IMR-90 (cell line): ENCODE results near the gene FAM78B. TPM values are rescaled to one million over a fixed set of nuclear protein-coding genes. Genes with fewer than 3 reads are reported as not detected.

Experiments used
- ATAC-seq: fragments of 200-7000 bp; cut with Tn5 transposase; 2 replicates; pipeline ENCODE4 v1.9.1; 2020; ENCODE audit warnings: low read depth, mild to moderate bottlenecking, moderate library complexity
- BruUV-seq: library from RNA; stranded (reverse); fragments of 400-500 nt; replicated peaks from 2 replicates; lab custom pipeline; 2021; lab: Mats Ljungman, UMichigan
- CTCF ChIA-PET: fragments of 300-600 bp; formaldehyde crosslinking; extraction: SDS; loops from one replicate; lab custom pipeline; 2021; ENCODE audit warnings: antibody characterized with exemption; lab: Yijun Ruan, JAX
- POLR2A ChIA-PET: fragments of 300-600 bp; sonication (Branson Sonifier 250); formaldehyde crosslinking; loops from one replicate; lab custom pipeline; 2022; ENCODE audit warnings: antibody characterized with exemption; ENCODE audit not compliant: unreplicated experiment; lab: Charles Lee
- DNase-seq: peaks from one replicate; pipeline ENCODE4 v3.0.0; 2013
- H2AFZ ChIP-seq: replicated peaks from 2 replicates; pipeline ENCODE3; 2013; ENCODE audit warnings: low read length, mild to moderate bottlenecking; ENCODE audit not compliant: poor library complexity
- H2AK5ac ChIP-seq: 2 replicates; pipeline ENCODE4 v1.6.1; 2013; ENCODE audit warnings: low read depth, low read length, inconsistent platforms
- H2AK9ac ChIP-seq: replicated peaks from 2 replicates; pipeline ENCODE3; 2013; ENCODE audit warnings: mild to moderate bottlenecking, low read depth, low read length, moderate library complexity; ENCODE audit not compliant: poor library complexity
- H2BK120ac ChIP-seq: 2 replicates; pipeline ENCODE4 v1.6.1; 2013; ENCODE audit warnings: low read depth, low read length, inconsistent platforms
- H2BK15ac ChIP-seq: 3 replicates; pipeline ENCODE4 v1.6.1; 2013; ENCODE audit warnings: low read depth, low read length, inconsistent platforms
- H2BK20ac ChIP-seq: 2 replicates; pipeline ENCODE4 v1.6.1; 2013; ENCODE audit warnings: low read depth, mild to moderate bottlenecking, inconsistent platforms, low read length, moderate library complexity
- H2BK5ac ChIP-seq: 2 replicates; pipeline ENCODE4 v1.6.1; 2013; ENCODE audit warnings: mild to moderate bottlenecking, low read depth, low read length, inconsistent platforms; ENCODE audit not compliant: poor library complexity, severe bottlenecking
- H3K14ac ChIP-seq: replicated peaks from 2 replicates; pipeline ENCODE4 v1.6.1; 2013; ENCODE audit warnings: low read depth, low read length, inconsistent platforms
- H3K18ac ChIP-seq: 2 replicates; pipeline ENCODE4 v1.6.1; 2013; ENCODE audit warnings: low read depth, low read length, control low read depth
- H3K23ac ChIP-seq: 2 replicates; pipeline ENCODE4 v1.6.1; 2013; ENCODE audit warnings: low read depth, low read length, inconsistent platforms
- H3K27ac ChIP-seq: 2 replicates; pipeline ENCODE4 v1.5.1; 2013; ENCODE audit warnings: mild to moderate bottlenecking, control low read depth, low read length; ENCODE audit not compliant: insufficient read depth
- H3K27me3 ChIP-seq: 2 replicates; pipeline ENCODE4 v1.6.1; 2013; ENCODE audit warnings: low read length; ENCODE audit not compliant: control insufficient read depth, insufficient read depth
- H3K36me3 ChIP-seq: 2 replicates; pipeline ENCODE4 v1.6.1; 2013; ENCODE audit warnings: low read length, mixed read lengths; ENCODE audit not compliant: control insufficient read depth, insufficient read depth
- H3K4ac ChIP-seq: 2 replicates; pipeline ENCODE4 v1.6.1; 2013; ENCODE audit warnings: low read depth, low read length, inconsistent platforms
- H3K4me1 ChIP-seq: 2 replicates; pipeline ENCODE4 v1.6.1; 2013; ENCODE audit warnings: low read length, mixed read lengths; ENCODE audit not compliant: control insufficient read depth, insufficient read depth
- H3K4me2 ChIP-seq: 2 replicates; pipeline ENCODE4 v1.6.1; 2013; ENCODE audit warnings: low read depth, mild to moderate bottlenecking, control low read depth, low read length, moderate library complexity
- H3K4me3 ChIP-seq: 2 replicates; pipeline ENCODE4 v1.5.1; 2013; ENCODE audit warnings: low read depth, mild to moderate bottlenecking, control low read depth, low read length, moderate library complexity; ENCODE audit not compliant: insufficient read depth
- H3K56ac ChIP-seq: 2 replicates; pipeline ENCODE4 v1.6.1; 2013; ENCODE audit warnings: low read length, inconsistent platforms; ENCODE audit not compliant: insufficient read depth; ENCODE audit errors: extremely low read depth
- H3K79me1 ChIP-seq, 2 experiments: 2 replicates each; pipeline ENCODE4 v1.6.1; 2013; ENCODE audit warnings: low read length in 2 of 2, inconsistent platforms in 1 of 2, low read depth in 1 of 2
- H3K9ac ChIP-seq: 2 replicates; pipeline ENCODE4 v1.6.1; 2013; ENCODE audit warnings: low read depth, low read length, control low read depth
- H3K9me1 ChIP-seq: 2 replicates; pipeline ENCODE4 v1.6.1; 2013; ENCODE audit warnings: low read length, inconsistent platforms; ENCODE audit not compliant: insufficient read depth
- H3K9me3 ChIP-seq: 2 replicates; pipeline ENCODE4 v1.6.1; 2013; ENCODE audit warnings: low read length; ENCODE audit not compliant: control insufficient read depth, insufficient read depth
- H4K20me1 ChIP-seq: 2 replicates; pipeline ENCODE4 v1.6.1; 2013; ENCODE audit warnings: low read length, inconsistent platforms; ENCODE audit not compliant: insufficient read depth
- H4K5ac ChIP-seq: 2 replicates; pipeline ENCODE4 v1.6.1; 2013; ENCODE audit warnings: mild to moderate bottlenecking, low read depth, low read length, control low read depth
- H4K8ac ChIP-seq, 2 experiments: 2 replicates each; pipeline ENCODE4 v1.6.1; 2013; ENCODE audit warnings: low read depth in 2 of 2, low read length in 2 of 2, control low read depth in 1 of 2, inconsistent platforms in 1 of 2
- H4K91ac ChIP-seq: 2 replicates; pipeline ENCODE4 v1.6.1; 2013; ENCODE audit warnings: low read depth, low read length, inconsistent platforms; ENCODE audit not compliant: insufficient read depth
- BHLHE40 ChIP-seq: fragments of 150-350 bp; IDR thresholded peaks from 2 replicates; pipeline ENCODE4 v1.6.1; 2016; ENCODE audit warnings: mild to moderate bottlenecking, low read depth, low read length
- CTCF ChIP-seq: conservative IDR thresholded peaks from 2 replicates; pipeline ENCODE4 v1.5.1; 2012; ENCODE audit warnings: mild to moderate bottlenecking, low read depth, low read length, improper control_type of control experiment
- FOS ChIP-seq: fragments of 150-350 bp; IDR thresholded peaks from 2 replicates; pipeline ENCODE4 v1.6.1; 2016; ENCODE audit warnings: low read depth, low read length
- MAFK ChIP-seq: IDR thresholded peaks from 2 replicates; pipeline ENCODE4 v1.6.1; 2012; ENCODE audit warnings: low read depth, low read length, improper control_type of control experiment
- MAZ ChIP-seq: IDR thresholded peaks from 2 replicates; pipeline ENCODE4 v1.6.1; 2012; ENCODE audit warnings: low read depth, mild to moderate bottlenecking, low read length, improper control_type of control experiment, moderate library complexity, borderline replicate concordance
- RCOR1 ChIP-seq: IDR thresholded peaks from 2 replicates; pipeline ENCODE4 v1.6.1; 2012; ENCODE audit warnings: mild to moderate bottlenecking, low read length, improper control_type of control experiment; ENCODE audit not compliant: insufficient replicate concordance
- RFX5 ChIP-seq: IDR thresholded peaks from 2 replicates; pipeline ENCODE4 v1.8.0; 2012; ENCODE audit warnings: low read depth, mild to moderate bottlenecking, low read length, moderate library complexity
- SMC3 ChIP-seq: fragments of 150-350 bp; IDR thresholded peaks from 2 replicates; pipeline ENCODE4 v1.6.1; 2016; ENCODE audit warnings: low read depth, mild to moderate bottlenecking, antibody characterized with exemption, low read length, moderate library complexity
- USF2 ChIP-seq: fragments of 150-350 bp; IDR thresholded peaks from 2 replicates; pipeline ENCODE4 v1.6.1; 2017; ENCODE audit warnings: mild to moderate bottlenecking, antibody characterized with exemption, low read length, low read depth
- WGBS, 2 experiments: methylation state at CpG; one replicate each; pipeline versions ENCODE4 v1.1.5 to v1.1.7; 2013; ENCODE audit warnings: missing lambda C conversion rate in 2 of 2; ENCODE audit not compliant: insufficient read length in 1 of 2; ENCODE audit errors: extremely low coverage in 2 of 2; 5-methylcytosine and 5-hydroxymethylcytosine counted together
- dilution Hi-C: fragments of 300-500 bp; cut with HindIII; formaldehyde crosslinking; loops from one replicate; pipeline ENCODE4 v1.14.3; 2018; ENCODE audit warnings: low sequenced_read_pairs; ENCODE audit not compliant: unreplicated experiment
- in situ Hi-C: fragments of 300-500 bp; cut with MboI; formaldehyde crosslinking; loops from 3 replicates; pipeline ENCODE4 v1.14.3; 2019; ENCODE audit warnings: low sequenced_read_pairs, inconsistent platforms, mixed read lengths
- intact Hi-C: fragments of 100-400 bp; cut with micrococcal nuclease; formaldehyde crosslinking; loops from 2 replicates; pipeline ENCODE4 v1.10.0; 2022
- polyA plus RNA-seq, 3 experiments: library from polyadenylated mRNA; depleted of rRNA; stranded (reverse); fragments of >200 nt; gene quantifications; 2 replicates each; pipeline ENCODE4 v1.2.3, GENCODE V29; 2012; ENCODE audit warnings: low replicate concordance in 1 of 3
- total RNA-seq: library from RNA; depleted of rRNA; stranded (reverse); fragments of >200 nt; gene quantifications from 2 replicates; pipeline ENCODE4 v1.2.3, GENCODE V29; 2012

Gene FAM78B
- total and polyA plus RNA-seq, 2 of the 4 experiments (the other 2 are of a cell fraction): under 0.01 to 0.12 TPM

DNA sequence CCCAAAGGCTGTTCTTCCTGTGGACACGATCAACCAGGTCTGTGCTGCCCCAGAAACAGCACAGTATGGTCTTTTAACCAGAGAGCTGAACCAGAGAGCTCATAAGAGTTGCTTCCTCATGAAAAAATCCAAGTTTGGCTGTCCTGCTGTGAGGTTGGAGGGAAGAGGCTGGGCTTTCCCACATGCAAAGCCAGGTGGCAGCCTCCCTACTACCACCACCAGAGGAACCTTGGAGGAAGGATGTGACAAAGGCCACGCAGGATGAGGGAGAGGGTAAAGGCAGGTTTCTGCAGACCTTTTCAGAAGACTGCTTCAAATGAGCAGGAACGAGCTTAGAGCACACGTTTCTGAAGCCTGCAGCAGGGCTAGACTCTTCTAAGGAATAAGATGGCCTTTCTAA is 27.1 kb downstream of the FAM78B start:
- Histone ChIP-seq H3K79me1 (no peaks in the 10 kb centered on the region), H3K9ac (no peak overlapping the region), H3K4ac (no peak overlapping the region), H2BK5ac (no peak overlapping the region), H2BK120ac (no peak overlapping the region), H3K56ac (no peak overlapping the region), H2AK5ac (no peak overlapping the region), H3K9me1 (no peaks in the 10 kb centered on the region), H3K27me3 (no peaks in the 10 kb centered on the region), H3K4me3 (no peak overlapping the region), H4K20me1 (no peaks in the 10 kb centered on the region), H3K23ac (no peak overlapping the region), H4K5ac (no peak overlapping the region), H4K8ac (no peak overlapping the region), H3K9me3 (peaks cover 7% of the 10 kb centered on the region), H2BK15ac (no peak overlapping the region), H4K91ac (no peak overlapping the region), H3K18ac (no peak overlapping the region), H2AFZ (no peak overlapping the region), H3K14ac (no peak overlapping the region), H2BK20ac (no peak overlapping the region), H2AK9ac (no peak overlapping the region), H3K4me2 (no peak overlapping the region), H3K27ac (no peak overlapping the region), H3K4me1 (no peaks in the 10 kb centered on the region), H3K36me3 (no peaks in the 10 kb centered on the region)
- POLR2A ChIA-PET: no interaction called here
- CTCF ChIA-PET: no interaction called here
- no TSS peak for BruUV-seq
- intact Hi-C loops: no loop called here
- DNase-seq: no peak
- in situ Hi-C loops: no loop called here
- WGBS, 2 experiments: 8% methylated on average over 2 of the region's 4 CpGs; no CpG with 5 or more reads in 1 of the 2 experiments
- no peak for ATAC-seq
- dilution Hi-C loops: no loop called here
- no peak for TF ChIP-seq FOS
- no peak for TF ChIP-seq USF2
- no peak for TF ChIP-seq CTCF
- TF ChIP-seq BHLHE40: no peak
- no peak for TF ChIP-seq SMC3
- no peak for TF ChIP-seq RFX5
- TF ChIP-seq MAZ: no peak
- TF ChIP-seq RCOR1: no peak
- no peak for TF ChIP-seq MAFK
